Stimulated activated CD8-positive, alpha-beta memory T cell treated with anti-CD3 and anti-CD28 coated beads, Interleukin-12 subunit alpha, Interleukin-12 subunit beta, amount 100 ng/mL, for 1 hour (primary cell): ENCODE results near the gene PRPF19.
A peak's percentile ranks its signal among the peaks of the same experiment; 100 is the strongest.

ENCODE experiments used
- DNase-seq: peaks from one replicate; pipeline ENCODE4 v3.0.0-alpha.2; 2020; ENCODE audit warnings: low read depth

PRPF19 gene

DNA sequence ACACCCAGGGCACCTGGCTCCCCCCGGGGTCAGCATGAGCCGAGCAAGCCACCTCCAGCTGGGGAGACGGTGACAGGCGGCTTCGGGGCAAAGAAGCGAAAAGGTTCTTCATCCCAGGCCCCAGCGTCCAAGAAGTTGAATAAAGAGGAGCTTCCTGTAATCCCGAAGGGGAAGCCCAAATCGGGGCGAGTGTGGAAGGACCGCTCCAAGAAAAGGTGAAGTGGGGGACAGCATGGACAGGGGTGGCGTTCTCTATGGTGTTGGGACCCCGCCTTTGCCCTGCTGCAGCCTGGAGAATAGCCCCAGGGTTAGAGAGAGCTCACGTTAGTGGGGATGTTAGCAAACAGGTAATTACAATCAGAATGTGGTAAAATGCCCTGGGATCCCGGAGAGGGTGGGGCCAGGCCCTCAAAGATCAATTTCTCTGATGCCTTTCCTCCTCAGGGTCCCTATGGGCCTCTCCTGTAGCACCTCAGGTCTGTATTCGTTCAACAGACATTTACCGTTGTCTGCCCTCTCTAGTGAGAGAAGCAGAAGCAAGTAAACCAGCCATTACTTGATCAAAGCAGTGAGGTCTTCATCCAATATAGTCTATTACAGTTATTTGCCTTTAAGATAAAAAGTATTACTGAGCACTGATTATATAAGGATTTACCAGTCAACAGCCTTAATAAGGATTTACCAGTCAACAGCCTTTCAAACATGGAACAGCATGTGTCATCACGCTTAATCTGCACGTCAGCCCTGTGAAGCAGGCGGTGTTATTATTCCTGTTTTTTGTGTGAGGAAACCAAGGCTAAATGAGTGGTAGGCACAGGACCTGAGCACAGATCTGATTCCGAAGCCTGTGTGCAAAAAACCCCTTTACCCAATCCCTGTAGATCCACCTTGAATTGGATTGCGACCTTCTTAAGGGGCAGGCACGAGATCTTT, 63.5 kb downstream of the PRPF19 start:
- no peak for DNase-seq

DNA sequence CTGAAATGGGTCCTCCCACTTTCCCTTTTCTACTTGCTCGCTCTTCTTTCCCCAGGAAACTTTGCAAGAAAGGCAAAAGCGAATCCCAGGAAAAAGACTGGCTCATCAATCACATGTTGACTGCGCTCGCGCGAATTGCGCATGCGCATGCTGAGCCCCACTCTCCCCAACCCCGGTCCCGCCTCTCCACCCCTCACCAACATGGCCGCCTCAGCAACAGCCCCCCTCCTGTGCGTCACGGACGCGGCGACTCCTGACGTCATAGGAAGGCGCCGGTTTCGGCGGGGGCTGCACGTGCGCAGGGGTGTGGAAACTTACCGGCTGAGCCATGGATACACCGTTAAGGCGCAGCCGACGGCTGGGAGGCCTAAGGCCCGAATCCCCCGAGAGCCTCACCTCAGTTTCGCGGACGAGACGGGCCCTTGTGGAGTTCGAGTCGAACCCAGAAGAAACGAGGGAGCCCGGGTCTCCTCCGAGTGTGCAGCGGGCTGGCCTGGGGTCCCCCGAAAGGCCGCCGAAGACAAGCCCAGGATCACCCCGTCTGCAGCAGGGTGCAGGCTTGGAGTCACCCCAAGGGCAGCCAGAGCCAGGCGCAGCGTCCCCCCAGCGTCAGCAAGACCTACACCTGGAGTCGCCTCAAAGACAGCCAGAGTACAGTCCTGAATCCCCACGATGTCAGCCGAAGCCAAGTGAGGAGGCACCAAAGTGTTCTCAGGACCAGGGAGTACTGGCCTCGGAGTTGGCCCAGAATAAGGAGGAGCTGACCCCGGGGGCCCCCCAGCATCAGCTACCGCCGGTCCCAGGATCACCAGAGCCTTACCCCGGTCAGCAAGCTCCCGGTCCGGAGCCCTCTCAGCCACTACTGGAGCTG, 64.4 kb downstream of the PRPF19 start, which contains the start of gene CCDC86:
Gene CCDC86 (plus strand): TSS at position 317 of the 871 bp plus-strand sequence. CDS start 12 bp downstream, at position 329.
- DNase-seq, result peak; percentile 97
